ENCODE data around the gene EIF2B5.
"Not testable (repeated sequence)": the region's sequence is repeated elsewhere in the genome, so short reads cannot be mapped to it uniquely, and the experiment has no call there.

The EIF2B5 gene

GRCh38 chr3:184135149-184135910 is at the start of gene EIF2B5:
Gene EIF2B5, plus strand, starts transcription at chr3:184135358. Its CDS starts 28 bp downstream, at chr3:184135386.
- peak; percentile 72 to 84 for DNase-seq (ENCODE audit: low read depth in 2 of 2)

- no peak for DNase-seq (ENCODE audit: low read depth in 2 of 2)
These were observed 49.7 kb upstream of the EIF2B5 start for GRCh38 chr3:184085389-184085852.

GRCh38 chr3:184092199-184092598 is 43.0 kb upstream of the EIF2B5 start:
- DNase-seq (ENCODE audit: low read depth in 2 of 2), result no peak

GRCh38 chr3:184096811-184097383 is 38.3 kb upstream of the EIF2B5 start, which contains the start of gene HTR3E:
Gene HTR3E, plus strand, starts transcription at chr3:184097064. Its CDS starts 466 bp downstream, at chr3:184097530.
- no peak for DNase-seq (ENCODE audit: low read depth in 2 of 2)

GRCh38 chr3:184097556-184097955 is 37.6 kb upstream of the EIF2B5 start:
- no peak for DNase-seq (ENCODE audit: low read depth in 2 of 2)

GRCh38 chr3:184099806-184100686 is 35.1 kb upstream of the EIF2B5 start:
- DNase-seq (ENCODE audit: low read depth in 2 of 2), result no peak

- DNase-seq (ENCODE audit: low read depth in 2 of 2), result no peak
These were observed 24.8 kb upstream of the EIF2B5 start for GRCh38 chr3:184110316-184110725.

- DNase-seq (ENCODE audit: low read depth in 2 of 2), result no peak
These were observed 19.1 kb upstream of the EIF2B5 start for GRCh38 chr3:184116017-184116416.

GRCh38 chr3:184117636-184118035 is 17.5 kb upstream of the EIF2B5 start:
- DNase-seq (ENCODE audit: low read depth in 2 of 2), result no peak

GRCh38 chr3:184121031-184121430 is 14.1 kb upstream of the EIF2B5 start:
- not testable (repeated sequence) for DNase-seq (ENCODE audit: low read depth in 2 of 2)

GRCh38 chr3:184126006-184126405 is 9.2 kb upstream of the EIF2B5 start:
- DNase-seq (ENCODE audit: low read depth in 2 of 2), result no peak

GRCh38 chr3:184129012-184129411 is 6.1 kb upstream of the EIF2B5 start:
- no peak for DNase-seq (ENCODE audit: low read depth in 2 of 2)

GRCh38 chr3:184132945-184133344 is 2.2 kb upstream of the EIF2B5 start:
- DNase-seq (ENCODE audit: low read depth in 2 of 2), result no peak

- peak; percentile 44 to 55 for DNase-seq (ENCODE audit: low read depth in 2 of 2)
These were observed 1.1 kb upstream of the EIF2B5 start for GRCh38 chr3:184133840-184134745.

- DNase-seq (ENCODE audit: low read depth in 2 of 2), result no peak
These were observed 411 bp upstream of the EIF2B5 start for GRCh38 chr3:184134746-184135148.

- DNase-seq (ENCODE audit: low read depth in 2 of 2), result no peak
These were observed 728 bp downstream of the EIF2B5 start for GRCh38 chr3:184135911-184136260.

GRCh38 chr3:184140436-184140835 is 5.3 kb downstream of the EIF2B5 start:
- DNase-seq (ENCODE audit: low read depth in 2 of 2), result no peak

- DNase-seq (ENCODE audit: low read depth in 2 of 2), result no peak
These were observed 7.0 kb downstream of the EIF2B5 start for GRCh38 chr3:184142199-184142598.

GRCh38 chr3:184143327-184143726 is 8.2 kb downstream of the EIF2B5 start:
- no peak for DNase-seq (ENCODE audit: low read depth in 2 of 2)

- DNase-seq (ENCODE audit: low read depth in 2 of 2), result no peak
These were observed 9.3 kb downstream of the EIF2B5 start for GRCh38 chr3:184144505-184144904.

- DNase-seq (ENCODE audit: low read depth in 2 of 2), result no peak
These were observed 10.0 kb downstream of the EIF2B5 start for GRCh38 chr3:184145111-184145524.
